ENCODE results near the gene CD300LF.

GRCh38 chr17:74759243-74759801, 46.6 kb upstream of the CD300LF start:
- no peak for TF ChIP-seq POLR2A (IDR thresholded peaks at IDR 0.05)
- TF ChIP-seq, protein P1, sequence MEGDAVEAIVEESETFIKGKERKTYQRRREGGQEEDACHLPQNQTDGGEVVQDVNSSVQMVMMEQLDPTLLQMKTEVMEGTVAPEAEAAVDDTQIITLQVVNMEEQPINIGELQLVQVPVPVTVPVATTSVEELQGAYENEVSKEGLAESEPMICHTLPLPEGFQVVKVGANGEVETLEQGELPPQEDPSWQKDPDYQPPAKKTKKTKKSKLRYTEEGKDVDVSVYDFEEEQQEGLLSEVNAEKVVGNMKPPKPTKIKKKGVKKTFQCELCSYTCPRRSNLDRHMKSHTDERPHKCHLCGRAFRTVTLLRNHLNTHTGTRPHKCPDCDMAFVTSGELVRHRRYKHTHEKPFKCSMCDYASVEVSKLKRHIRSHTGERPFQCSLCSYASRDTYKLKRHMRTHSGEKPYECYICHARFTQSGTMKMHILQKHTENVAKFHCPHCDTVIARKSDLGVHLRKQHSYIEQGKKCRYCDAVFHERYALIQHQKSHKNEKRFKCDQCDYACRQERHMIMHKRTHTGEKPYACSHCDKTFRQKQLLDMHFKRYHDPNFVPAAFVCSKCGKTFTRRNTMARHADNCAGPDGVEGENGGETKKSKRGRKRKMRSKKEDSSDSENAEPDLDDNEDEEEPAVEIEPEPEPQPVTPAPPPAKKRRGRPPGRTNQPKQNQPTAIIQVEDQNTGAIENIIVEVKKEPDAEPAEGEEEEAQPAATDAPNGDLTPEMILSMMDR (IDR thresholded peaks at IDR 0.05), result no peak
